AG04450 (cell line): Measurements from ENCODE around the gene IGFBP4. TPM values are rescaled to one million over a fixed set of nuclear protein-coding genes. Genes with fewer than 3 reads are reported as not detected.

Experiments used
- CTCF ChIA-PET: fragments of 300-600, 350-600 bp; formaldehyde crosslinking; extraction: SDS; loops from one replicate; lab custom pipeline; 2022; ENCODE audit warnings: antibody characterized with exemption, inconsistent platforms; lab: Charles Lee
- POLR2A ChIA-PET: fragments of 350-600 bp; formaldehyde crosslinking; extraction: SDS; loops from one replicate; lab custom pipeline; 2021; ENCODE audit warnings: antibody characterized with exemption, inconsistent platforms; lab: Yijun Ruan, JAX
- DNase-seq: peaks from one replicate; pipeline ENCODE4 v3.0.0-alpha.2; 2011; ENCODE audit warnings: low read depth, low spot score
- H3K27ac ChIP-seq: one replicate; pipeline ENCODE4 v1.5.1; 2012; ENCODE audit warnings: low read depth, low read length, control low read depth
- H3K27me3 ChIP-seq: one replicate; pipeline ENCODE4 v1.6.0; 2012; ENCODE audit warnings: low read length; ENCODE audit not compliant: control insufficient read depth, insufficient read depth
- H3K4me3 ChIP-seq: 2 replicates; pipeline ENCODE4 v1.5.1; 2011; ENCODE audit warnings: mild to moderate bottlenecking, low read depth, low read length, control low read depth
- H3K9me3 ChIP-seq: 2 replicates; pipeline ENCODE4 v1.5.1; 2012; ENCODE audit warnings: low read length; ENCODE audit not compliant: control insufficient read depth, insufficient read depth
- CTCF ChIP-seq: IDR thresholded peaks from 2 replicates; pipeline ENCODE4 v1.5.1; 2011; ENCODE audit warnings: low read depth, low read length, control low read depth, inconsistent platforms
- polyA plus RNA-seq: library from polyadenylated mRNA; depleted of rRNA; stranded (reverse); fragments of >200 nt; gene quantifications from 2 replicates; pipeline ENCODE4 v1.2.3, GENCODE V29; 2011

The IGFBP4 gene
- polyA plus RNA-seq, 1 experiment: 1,026 TPM

DNA sequence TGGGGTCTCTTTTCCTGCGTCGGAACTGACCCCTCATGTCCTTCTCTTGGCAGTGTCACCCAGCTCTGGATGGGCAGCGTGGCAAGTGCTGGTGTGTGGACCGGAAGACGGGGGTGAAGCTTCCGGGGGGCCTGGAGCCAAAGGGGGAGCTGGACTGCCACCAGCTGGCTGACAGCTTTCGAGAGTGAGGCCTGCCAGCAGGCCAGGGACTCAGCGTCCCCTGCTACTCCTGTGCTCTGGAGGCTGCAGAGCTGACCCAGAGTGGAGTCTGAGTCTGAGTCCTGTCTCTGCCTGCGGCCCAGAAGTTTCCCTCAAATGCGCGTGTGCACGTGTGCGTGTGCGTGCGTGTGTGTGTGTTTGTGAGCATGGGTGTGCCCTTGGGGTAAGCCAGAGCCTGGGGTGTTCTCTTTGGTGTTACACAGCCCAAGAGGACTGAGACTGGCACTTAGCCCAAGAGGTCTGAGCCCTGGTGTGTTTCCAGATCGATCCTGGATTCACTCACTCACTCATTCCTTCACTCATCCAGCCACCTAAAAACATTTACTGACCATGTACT lies 13.2 kb downstream of the IGFBP4 start:
- Histone ChIP-seq H3K27ac (peak overlapping the region; percentile 65), H3K27me3 (no peaks in the 10 kb centered on the region), H3K9me3 (no peaks in the 10 kb centered on the region), H3K4me3 (no peak overlapping the region)
- CTCF ChIA-PET: interaction anchor here (0.5 to 1.8 kb wide), 6 partner anchors 15 to 103 kb away, joined by 3 to 5 read pairs (median 4); no protein-coding TSS in a partner anchor
- POLR2A ChIA-PET: interaction anchor here (0.7 to 1.7 kb wide), 3 partner anchors 14 to 95 kb away, joined by 6 to 9 read pairs (median 8); no protein-coding TSS in a partner anchor
- TF ChIP-seq CTCF: no peak
- no peak for DNase-seq

DNA sequence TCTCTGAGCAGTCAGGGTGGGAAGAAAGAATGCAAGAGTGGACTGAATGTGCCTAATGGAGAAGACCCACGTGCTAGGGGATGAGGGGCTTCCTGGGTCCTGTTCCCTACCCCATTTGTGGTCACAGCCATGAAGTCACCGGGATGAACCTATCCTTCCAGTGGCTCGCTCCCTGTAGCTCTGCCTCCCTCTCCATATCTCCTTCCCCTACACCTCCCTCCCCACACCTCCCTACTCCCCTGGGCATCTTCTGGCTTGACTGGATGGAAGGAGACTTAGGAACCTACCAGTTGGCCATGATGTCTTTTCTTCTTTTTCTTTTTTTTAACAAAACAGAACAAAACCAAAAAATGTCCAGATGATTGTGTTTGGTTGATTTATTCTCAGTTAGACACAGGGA lies 14.1 kb downstream of the IGFBP4 start:
- no peak for TF ChIP-seq CTCF
- POLR2A ChIA-PET: interaction anchor here (0.7 to 1.9 kb wide), 6 partner anchors 13 to 94 kb away, joined by 3 to 11 read pairs (median 4); partner anchors contain the start of gene TOP2A
- CTCF ChIA-PET: no interaction called here
- peak overlapping the region; percentile 71 for H3K27ac ChIP-seq
- no peak for DNase-seq
- no peaks in the 10 kb centered on the region for H3K9me3 ChIP-seq
- H3K4me3 ChIP-seq: no peak overlapping the region
- no peaks in the 10 kb centered on the region for H3K27me3 ChIP-seq

- no peak overlapping the region for H3K4me3 ChIP-seq
- H3K27me3 ChIP-seq: no peaks in the 10 kb centered on the region
- no peaks in the 10 kb centered on the region for H3K9me3 ChIP-seq
- ChIA-PET POLR2A (interaction anchor here (0.7 to 1.9 kb wide), 7 partner anchors 13 to 93 kb away, joined by 3 to 11 read pairs (median 5); partner anchors contain the start of gene TOP2A), CTCF (interaction anchor here (0.6 to 0.7 kb wide), 2 partner anchors 12 to 18 kb away, joined by 3 to 4 read pairs; no protein-coding TSS in a partner anchor)
- DNase-seq: peak; percentile 67
- H3K27ac ChIP-seq: peak overlapping the region; percentile 71
- no peak for TF ChIP-seq CTCF
Observed at GRCh38 chr17:40457964-40458791, 14.9 kb downstream of the IGFBP4 start.

GRCh38 chr17:40458851-40459482 lies 15.7 kb downstream of the IGFBP4 start:
- Histone ChIP-seq H3K9me3 (no peaks in the 10 kb centered on the region), H3K4me3 (no peak overlapping the region), H3K27me3 (no peaks in the 10 kb centered on the region), H3K27ac (peak overlapping the region; percentile 39)
- DNase-seq: no peak
- CTCF ChIA-PET: no interaction called here
- POLR2A ChIA-PET: interaction anchor here (1.4 to 1.9 kb wide), 5 partner anchors 15 to 93 kb away, joined by 3 to 11 read pairs (median 6); partner anchors contain the start of gene TOP2A
- no peak for TF ChIP-seq CTCF
